Middle frontal gyrus (tissue), 1 donor: ENCODE data around the gene KRTAP12-1.
"Not testable (repeated sequence)": the region's sequence is repeated elsewhere in the genome, so short reads cannot be mapped to it uniquely, and the experiment has no call there.

ENCODE experiments used
- DNase-seq: peaks from one replicate; pipeline ENCODE4 v3.0.0-alpha.2; 2015; ENCODE audit warnings: low spot score; ENCODE audit errors: extremely low spot score

KRTAP12-1 gene

GRCh38 chr21:44697811-44698734, 16.1 kb upstream of the KRTAP12-1 start:
- no peak for DNase-seq

- DNase-seq: not testable (repeated sequence)
Measured at GRCh38 chr21:44697172-44697810, 15.3 kb upstream of the KRTAP12-1 start, which contains the start of gene KRTAP10-12. TSS of gene KRTAP10-12 (plus strand) at chr21:44697172. CDS start at chr21:44697202, 30 bp downstream.

- no peak for DNase-seq
Measured at GRCh38 chr21:44696572-44696971, 14.6 kb upstream of the KRTAP12-1 start.

GRCh38 chr21:44695641-44696040, 13.7 kb upstream of the KRTAP12-1 start:
- no peak for DNase-seq

- DNase-seq: no peak
Measured at GRCh38 chr21:44695184-44695583, 13.2 kb upstream of the KRTAP12-1 start.

GRCh38 chr21:44694776-44695175, 12.8 kb upstream of the KRTAP12-1 start:
- DNase-seq: no peak

GRCh38 chr21:44692798-44693512, 11.0 kb upstream of the KRTAP12-1 start:
- no peak for DNase-seq

GRCh38 chr21:44691686-44692085, 9.7 kb upstream of the KRTAP12-1 start:
- no peak for DNase-seq

GRCh38 chr21:44689740-44690139, 7.8 kb upstream of the KRTAP12-1 start:
- DNase-seq: not testable (repeated sequence)

- DNase-seq: no peak
Measured at GRCh38 chr21:44687671-44688070, 5.7 kb upstream of the KRTAP12-1 start.

GRCh38 chr21:44686843-44687561, 5.0 kb upstream of the KRTAP12-1 start:
- DNase-seq: no peak

- no peak for DNase-seq
Measured at GRCh38 chr21:44686000-44686781, 4.2 kb upstream of the KRTAP12-1 start.

- DNase-seq: not testable (repeated sequence)
Measured at GRCh38 chr21:44685050-44685449, 3.1 kb upstream of the KRTAP12-1 start.

GRCh38 chr21:44684483-44684882, 2.5 kb upstream of the KRTAP12-1 start:
- DNase-seq: no peak

GRCh38 chr21:44684077-44684476, 2.1 kb upstream of the KRTAP12-1 start:
- no peak for DNase-seq

GRCh38 chr21:44682580-44683151, 703 bp upstream of the KRTAP12-1 start:
- DNase-seq: no peak

GRCh38 chr21:44681152-44681551, 811 bp downstream of the KRTAP12-1 start:
- DNase-seq: no peak

- no peak for DNase-seq
Measured at GRCh38 chr21:44677881-44678280, 4.1 kb downstream of the KRTAP12-1 start.

GRCh38 chr21:44671911-44672310, 10.1 kb downstream of the KRTAP12-1 start:
- no peak for DNase-seq
